HEK293 (cell line): ENCODE results near the gene SMIM17.

ENCODE experiments used
- CTCF ChIA-PET: fragments of 350-600 bp; formaldehyde crosslinking; extraction: SDS; loops from one replicate; lab custom pipeline; 2021; ENCODE audit warnings: antibody characterized with exemption; lab: Yijun Ruan, JAX
- POLR2A ChIA-PET: fragments of 300-600 bp; formaldehyde crosslinking; extraction: SDS; loops from one replicate; lab custom pipeline; 2020; ENCODE audit warnings: antibody characterized with exemption, inconsistent platforms; lab: Yijun Ruan, JAX
- H3K27ac ChIP-seq: fragments of 200-500 bp; sonication (Bioruptor generic); 2 replicates; pipeline ENCODE4 v1.5.1; 2014; ENCODE audit warnings: low read depth, low read length, control low read depth, inconsistent platforms; ENCODE audit errors: extremely low read depth
- H3K36me3 ChIP-seq, 2 experiments: fragments of 200-500 bp in 1 of 2; sonication (Bioruptor generic) in 1 of 2; 1 replicate in 1 of 2; 2 replicates in 1 of 2; pipeline ENCODE4 v1.5.1; 2014 to 2017; ENCODE audit warnings: inconsistent platforms in 2 of 2, low read length in 2 of 2; ENCODE audit not compliant: control insufficient read depth in 2 of 2, insufficient read depth in 1 of 2
- H3K4me1 ChIP-seq: fragments of 200-500 bp; sonication (Bioruptor generic); 2 replicates; pipeline ENCODE4 v1.5.1; 2014; ENCODE audit warnings: mild to moderate bottlenecking, low read length, inconsistent platforms; ENCODE audit not compliant: control insufficient read depth, insufficient read depth
- H3K4me3 ChIP-seq: 2 replicates; pipeline ENCODE4 v1.5.1; 2011; ENCODE audit warnings: low read depth, mild to moderate bottlenecking, control low read depth, low read length, moderate library complexity
- H3K9me3 ChIP-seq: fragments of 200-500 bp; sonication (Bioruptor generic); 2 replicates; pipeline ENCODE4 v1.5.1; 2014; ENCODE audit warnings: low read depth, low read length, inconsistent platforms; ENCODE audit not compliant: control insufficient read depth, insufficient read depth
- GLI2 ChIP-seq: fragments of 450-650 bp; formaldehyde crosslinking; IDR thresholded peaks from 2 replicates; pipeline ENCODE4; 2017; ENCODE audit warnings: missing biosample characterization, missing genetic modification characterization, low read depth, borderline replicate concordance
- HOXA7 ChIP-seq: sonication (generic); formaldehyde crosslinking; IDR thresholded peaks from 2 replicates; pipeline ENCODE4 v1.8.1; 2022; ENCODE audit warnings: missing genetic modification reagents, borderline replicate concordance
- HOXC10 ChIP-seq: sonication (generic); formaldehyde crosslinking; IDR thresholded peaks from 2 replicates; pipeline ENCODE4 v1.8.1; 2023; ENCODE audit warnings: mild to moderate bottlenecking, missing genetic modification reagents
- HOXD13 ChIP-seq: sonication (generic); formaldehyde crosslinking; IDR thresholded peaks from 2 replicates; pipeline ENCODE4 v1.8.0; 2022; ENCODE audit warnings: missing genetic modification reagents, borderline replicate concordance
- MEIS1 ChIP-seq: sonication (generic); formaldehyde crosslinking; IDR thresholded peaks from 2 replicates; pipeline ENCODE4 v1.8.1; 2022; ENCODE audit warnings: missing genetic modification reagents, mild to moderate bottlenecking, borderline replicate concordance
- PBX3 ChIP-seq: sonication (generic); formaldehyde crosslinking; IDR thresholded peaks from 2 replicates; pipeline ENCODE4 v1.8.1; 2022; ENCODE audit warnings: mild to moderate bottlenecking, moderate library complexity, missing genetic modification reagents
- REST ChIP-seq: fragments of 450-650 bp; formaldehyde crosslinking; IDR thresholded peaks from 2 replicates; pipeline ENCODE4 v1.5.1; 2016; ENCODE audit warnings: missing biosample characterization, missing genetic modification characterization
- SP2 ChIP-seq: fragments of 450-650 bp; formaldehyde crosslinking; IDR thresholded peaks from 2 replicates; pipeline ENCODE4 v1.5.1; 2016; ENCODE audit warnings: missing biosample characterization, missing genetic modification characterization
- SP3 ChIP-seq: fragments of 450-650 bp; formaldehyde crosslinking; IDR thresholded peaks from 2 replicates; pipeline ENCODE4 v1.5.1; 2016; ENCODE audit warnings: missing biosample characterization, missing genetic modification characterization
- ZFP37 ChIP-seq: fragments of 450-650 bp; formaldehyde crosslinking; IDR thresholded peaks from 2 replicates; pipeline ENCODE4 v1.5.1; 2016; ENCODE audit warnings: missing biosample characterization, missing genetic modification characterization
- ZNF155 ChIP-seq: fragments of 450-650 bp; formaldehyde crosslinking; IDR thresholded peaks from 2 replicates; pipeline ENCODE4 v1.5.1; 2016; ENCODE audit warnings: missing biosample characterization, missing genetic modification characterization
- ZNF18 ChIP-seq: fragments of 450-650 bp; formaldehyde crosslinking; IDR thresholded peaks from 2 replicates; pipeline ENCODE4 v1.5.1; 2016; ENCODE audit warnings: missing biosample characterization, missing genetic modification characterization
- ZNF202 ChIP-seq: fragments of 450-650 bp; formaldehyde crosslinking; IDR thresholded peaks from 2 replicates; pipeline ENCODE4 v1.5.1; 2016; ENCODE audit warnings: missing biosample characterization, missing genetic modification characterization, borderline replicate concordance
- ZNF223 ChIP-seq: fragments of 450-650 bp; formaldehyde crosslinking; IDR thresholded peaks from 2 replicates; pipeline ENCODE4 v1.5.1; 2016; ENCODE audit warnings: missing biosample characterization, missing genetic modification characterization
- ZNF23 ChIP-seq: fragments of 450-650 bp; formaldehyde crosslinking; IDR thresholded peaks from 2 replicates; pipeline ENCODE4 v1.5.1; 2016; ENCODE audit warnings: missing biosample characterization, missing genetic modification characterization, borderline replicate concordance
- ZNF292 ChIP-seq: fragments of 450-650 bp; formaldehyde crosslinking; IDR thresholded peaks from 2 replicates; pipeline ENCODE4 v1.5.1; 2016; ENCODE audit warnings: low read depth, missing biosample characterization, missing genetic modification characterization, borderline replicate concordance
- ZNF341 ChIP-seq: fragments of 450-650 bp; formaldehyde crosslinking; IDR thresholded peaks from 2 replicates; pipeline ENCODE4; 2016; ENCODE audit warnings: low read depth, missing biosample characterization, missing genetic modification characterization
- ZNF624 ChIP-seq: fragments of 450-650 bp; formaldehyde crosslinking; IDR thresholded peaks from 2 replicates; pipeline ENCODE4 v1.5.1; 2017; ENCODE audit warnings: missing biosample characterization, missing genetic modification characterization
- ZNF660 ChIP-seq: fragments of 450-650 bp; IDR thresholded peaks from 2 replicates; pipeline ENCODE4 v1.5.1; 2018; ENCODE audit warnings: missing biosample characterization, mild to moderate bottlenecking, missing genetic modification characterization
- ZNF701 ChIP-seq: fragments of 450-650 bp; formaldehyde crosslinking; IDR thresholded peaks from 2 replicates; pipeline ENCODE4 v1.5.1; 2016; ENCODE audit warnings: missing biosample characterization, missing genetic modification characterization
- ZNF830 ChIP-seq: fragments of 450-650 bp; IDR thresholded peaks from 2 replicates; pipeline ENCODE4 v1.5.0; 2018; ENCODE audit warnings: missing biosample characterization, missing genetic modification characterization, low read depth, mild to moderate bottlenecking, moderate library complexity
- ZSCAN30 ChIP-seq: fragments of 450-650 bp; IDR thresholded peaks from 2 replicates; pipeline ENCODE4 v1.5.1; 2018; ENCODE audit warnings: missing biosample characterization, mild to moderate bottlenecking, missing genetic modification characterization, moderate library complexity
- TF ChIP-seq, protein P1 (sequence below): fragments of 450-650 bp; formaldehyde crosslinking; IDR thresholded peaks from 2 replicates; pipeline ENCODE4 v1.5.1; 2016; ENCODE audit warnings: missing biosample characterization, missing genetic modification characterization, borderline replicate concordance
- TF ChIP-seq, protein P2 (sequence below): fragments of 450-650 bp; formaldehyde crosslinking; IDR thresholded peaks from 2 replicates; pipeline ENCODE4 v1.5.1; 2016; ENCODE audit warnings: missing biosample characterization, missing genetic modification characterization

Gene SMIM17

GRCh38 chr19:56637976-56638555 is 4.9 kb upstream of the SMIM17 start:
- POLR2A ChIA-PET, result interaction anchor here (0.6 kb wide), 1 partner anchor 43 kb away, joined by 3 read pairs; no protein-coding TSS in a partner anchor
- Histone ChIP-seq H3K4me1 (no peaks in the 10 kb centered on the region), H3K27ac (no peak overlapping the region), H3K4me3 (no peak overlapping the region), H3K9me3 (no peaks in the 10 kb centered on the region; the same call in none of the 2 replicates), H3K36me3 (no peaks in the 10 kb centered on the region)
- CTCF ChIA-PET, result interaction anchor here (0.5 kb wide), 2 partner anchors 387 to 743 kb away, joined by 3 to 4 read pairs; no protein-coding TSS in a partner anchor
- TF ChIP-seq ZNF701 (tag by site-specific recombination) (no peak), GLI2 (tag by site-specific recombination) (no peak), ZNF660 (no peak), HOXA7 (CRISPR knock-in tag) (peak; percentile 96), HOXD13 (CRISPR knock-in tag) (peak; percentile 99), ZNF292 (no peak), ZNF223 (no peak), ZNF155 (tag by site-specific recombination) (no peak), ZNF202 (tag by site-specific recombination) (no peak), ZNF341 (tag by site-specific recombination) (no peak), ZNF18 (no peak), ZNF624 (tag by site-specific recombination) (no peak), HOXC10 (peak; percentile 99), ZSCAN30 (tag by site-specific recombination) (no peak), REST (tag by site-specific recombination) (peak; percentile 100), ZNF23 (no peak), ZNF830 (no peak), SP3 (tag by site-specific recombination) (no peak), PBX3 (peak; percentile 99), SP2 (tag by site-specific recombination) (no peak), MEIS1 (peak; percentile 94), ZFP37 (tag by site-specific recombination) (no peak)
- TF ChIP-seq, protein P1, sequence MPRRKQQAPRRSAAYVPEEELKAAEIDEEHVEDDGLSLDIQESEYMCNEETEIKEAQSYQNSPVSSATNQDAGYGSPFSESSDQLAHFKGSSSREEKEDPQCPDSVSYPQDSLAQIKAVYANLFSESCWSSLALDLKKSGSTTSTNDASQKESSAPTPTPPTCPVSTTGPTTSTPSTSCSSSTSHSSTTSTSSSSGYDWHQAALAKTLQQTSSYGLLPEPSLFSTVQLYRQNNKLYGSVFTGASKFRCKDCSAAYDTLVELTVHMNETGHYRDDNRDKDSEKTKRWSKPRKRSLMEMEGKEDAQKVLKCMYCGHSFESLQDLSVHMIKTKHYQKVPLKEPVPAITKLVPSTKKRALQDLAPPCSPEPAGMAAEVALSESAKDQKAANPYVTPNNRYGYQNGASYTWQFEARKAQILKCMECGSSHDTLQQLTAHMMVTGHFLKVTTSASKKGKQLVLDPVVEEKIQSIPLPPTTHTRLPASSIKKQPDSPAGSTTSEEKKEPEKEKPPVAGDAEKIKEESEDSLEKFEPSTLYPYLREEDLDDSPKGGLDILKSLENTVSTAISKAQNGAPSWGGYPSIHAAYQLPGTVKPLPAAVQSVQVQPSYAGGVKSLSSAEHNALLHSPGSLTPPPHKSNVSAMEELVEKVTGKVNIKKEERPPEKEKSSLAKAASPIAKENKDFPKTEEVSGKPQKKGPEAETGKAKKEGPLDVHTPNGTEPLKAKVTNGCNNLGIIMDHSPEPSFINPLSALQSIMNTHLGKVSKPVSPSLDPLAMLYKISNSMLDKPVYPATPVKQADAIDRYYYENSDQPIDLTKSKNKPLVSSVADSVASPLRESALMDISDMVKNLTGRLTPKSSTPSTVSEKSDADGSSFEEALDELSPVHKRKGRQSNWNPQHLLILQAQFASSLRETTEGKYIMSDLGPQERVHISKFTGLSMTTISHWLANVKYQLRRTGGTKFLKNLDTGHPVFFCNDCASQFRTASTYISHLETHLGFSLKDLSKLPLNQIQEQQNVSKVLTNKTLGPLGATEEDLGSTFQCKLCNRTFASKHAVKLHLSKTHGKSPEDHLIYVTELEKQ (tag by site-specific recombination), result no peak
- TF ChIP-seq, protein P2, sequence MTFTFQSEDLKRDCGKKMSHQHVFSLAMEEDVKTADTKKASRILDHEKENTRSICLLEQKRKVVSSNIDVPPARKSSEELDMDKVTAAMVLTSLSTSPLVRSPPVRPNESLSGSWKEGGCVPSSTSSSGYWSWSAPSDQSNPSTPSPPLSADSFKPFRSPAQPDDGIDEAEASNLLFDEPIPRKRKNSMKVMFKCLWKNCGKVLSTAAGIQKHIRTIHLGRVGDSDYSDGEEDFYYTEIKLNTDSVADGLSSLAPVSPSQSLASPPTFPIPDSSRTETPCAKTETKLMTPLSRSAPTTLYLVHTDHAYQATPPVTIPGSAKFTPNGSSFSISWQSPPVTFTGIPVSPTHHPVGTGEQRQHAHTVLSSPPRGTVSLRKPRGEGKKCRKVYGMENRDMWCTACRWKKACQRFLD (tag by site-specific recombination), result no peak
